GM21717 (cell line): ENCODE data around the gene ZRANB3.
"Not testable (repeated sequence)": the region's sequence is repeated elsewhere in the genome, so short reads cannot be mapped to it uniquely, and the experiment has no call there.

Source experiments
- ATAC-seq: cut with Tn5 transposase; IDR thresholded peaks from one replicate; pipeline ENCODE4 v1.9.1; 2021; ENCODE audit warnings: mild to moderate bottlenecking, moderate library complexity; ENCODE audit not compliant: unreplicated experiment

The ZRANB3 gene

GRCh38 chr2:135530313-135531230 is at the start of gene ZRANB3:
Gene ZRANB3 (minus strand): TSS chr2:135531218.
- peak; percentile 72 for ATAC-seq

- ATAC-seq, result no peak
These were observed 42.6 kb upstream of the ZRANB3 start for GRCh38 chr2:135573620-135574019.

- no peak for ATAC-seq
These were observed 39.9 kb upstream of the ZRANB3 start for GRCh38 chr2:135570884-135571283.

GRCh38 chr2:135563793-135564192 is 32.8 kb upstream of the ZRANB3 start:
- no peak for ATAC-seq

GRCh38 chr2:135561925-135562324 is 30.9 kb upstream of the ZRANB3 start:
- no peak for ATAC-seq

GRCh38 chr2:135557530-135557929 is 26.5 kb upstream of the ZRANB3 start:
- ATAC-seq, result no peak

- no peak for ATAC-seq
These were observed 24.3 kb upstream of the ZRANB3 start for GRCh38 chr2:135555311-135555710.

GRCh38 chr2:135552887-135553286 is 21.9 kb upstream of the ZRANB3 start:
- no peak for ATAC-seq

- no peak for ATAC-seq
These were observed 20.3 kb upstream of the ZRANB3 start for GRCh38 chr2:135551356-135551755.

- no peak for ATAC-seq
These were observed 16.3 kb upstream of the ZRANB3 start for GRCh38 chr2:135547311-135547710.

- ATAC-seq, result no peak
These were observed 15.4 kb upstream of the ZRANB3 start for GRCh38 chr2:135546436-135546835.

- ATAC-seq, result not testable (repeated sequence)
These were observed 2.5 kb upstream of the ZRANB3 start for GRCh38 chr2:135533545-135533944.

- no peak for ATAC-seq
These were observed 1.6 kb upstream of the ZRANB3 start for GRCh38 chr2:135532581-135532980.

- peak; percentile 86 for ATAC-seq
These were observed 496 bp upstream of the ZRANB3 start, which contains the start of gene R3HDM1 for GRCh38 chr2:135531231-135532197. Gene R3HDM1 (plus strand): TSS chr2:135531484. CDS start chr2:135604846, 73,362 bp downstream.

GRCh38 chr2:135528006-135528405 is 3.0 kb downstream of the ZRANB3 start:
- ATAC-seq, result no peak

- no peak for ATAC-seq
These were observed 5.2 kb downstream of the ZRANB3 start for GRCh38 chr2:135525786-135526185.

GRCh38 chr2:135512099-135512498 is 18.9 kb downstream of the ZRANB3 start:
- ATAC-seq, result no peak

GRCh38 chr2:135510577-135510976 is 20.4 kb downstream of the ZRANB3 start:
- ATAC-seq, result no peak

- no peak for ATAC-seq
These were observed 26.2 kb downstream of the ZRANB3 start for GRCh38 chr2:135504811-135505210.

GRCh38 chr2:135498588-135498987 is 32.4 kb downstream of the ZRANB3 start:
- ATAC-seq, result not testable (repeated sequence)

- no peak for ATAC-seq
These were observed 36.1 kb downstream of the ZRANB3 start for GRCh38 chr2:135494917-135495316.
